HG02885 (cell line): ENCODE results near the gene KLK1.
A peak's percentile ranks its signal among the peaks of the same experiment; 100 is the strongest.
"Not testable (repeated sequence)": the region's sequence is repeated elsewhere in the genome, so short reads cannot be mapped to it uniquely, and the experiment has no call there.

ENCODE experiments used
- ATAC-seq: cut with Tn5 transposase; IDR thresholded peaks from one replicate; pipeline ENCODE4 v1.9.1; 2021; ENCODE audit warnings: mild to moderate bottlenecking; ENCODE audit not compliant: unreplicated experiment, poor library complexity

KLK1 gene

DNA sequence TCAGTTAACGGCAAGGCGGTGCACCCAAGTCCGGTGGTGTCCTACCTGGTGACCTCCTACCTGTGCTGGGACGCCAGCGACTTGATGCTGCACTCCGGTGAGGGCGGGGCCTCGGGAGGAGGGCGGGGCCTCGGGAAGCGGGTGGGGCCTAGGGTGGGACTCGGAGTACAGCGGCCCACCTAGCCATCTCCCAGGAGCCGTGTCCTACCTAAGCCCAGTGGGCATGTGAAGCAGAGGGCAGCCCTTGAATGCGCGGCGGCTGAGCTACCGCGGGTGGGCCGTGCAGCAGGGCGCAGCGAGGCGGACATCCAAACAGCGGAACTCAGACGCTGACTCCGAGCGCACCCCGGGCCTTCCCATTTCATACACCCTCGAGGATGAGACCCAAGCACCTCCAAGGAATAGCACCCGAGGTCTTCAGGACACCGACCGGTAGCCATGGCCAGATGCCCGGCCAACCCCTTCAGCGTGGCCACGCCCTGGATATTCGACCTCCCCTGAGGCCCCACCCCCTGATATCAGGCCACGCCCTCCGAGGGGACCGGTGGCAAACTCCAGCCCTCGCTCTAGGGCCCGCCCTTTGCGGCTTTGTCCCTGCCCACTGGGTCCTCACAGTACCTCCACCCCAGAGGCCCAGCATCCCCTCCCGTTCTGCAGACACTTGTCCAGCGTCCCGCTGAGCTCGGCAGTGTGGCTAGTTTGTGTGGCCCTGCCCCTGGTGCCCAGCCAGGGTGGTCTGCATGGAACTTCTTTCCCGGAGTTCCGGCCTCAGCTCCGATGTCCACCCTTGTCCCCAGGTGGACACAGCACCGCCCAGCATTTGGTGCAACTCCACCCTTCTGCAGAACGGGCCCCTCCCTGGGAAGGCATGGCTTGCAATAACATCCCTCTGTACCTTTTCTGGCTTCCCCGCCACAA, 5.4 kb downstream of the KLK1 start:
- peak; percentile 63 for ATAC-seq

- ATAC-seq = no peak
Measured at GRCh38 chr19:50815439-50815838, 8.1 kb downstream of the KLK1 start.

GRCh38 chr19:50814883-50815282, 8.7 kb downstream of the KLK1 start:
- no peak for ATAC-seq

DNA sequence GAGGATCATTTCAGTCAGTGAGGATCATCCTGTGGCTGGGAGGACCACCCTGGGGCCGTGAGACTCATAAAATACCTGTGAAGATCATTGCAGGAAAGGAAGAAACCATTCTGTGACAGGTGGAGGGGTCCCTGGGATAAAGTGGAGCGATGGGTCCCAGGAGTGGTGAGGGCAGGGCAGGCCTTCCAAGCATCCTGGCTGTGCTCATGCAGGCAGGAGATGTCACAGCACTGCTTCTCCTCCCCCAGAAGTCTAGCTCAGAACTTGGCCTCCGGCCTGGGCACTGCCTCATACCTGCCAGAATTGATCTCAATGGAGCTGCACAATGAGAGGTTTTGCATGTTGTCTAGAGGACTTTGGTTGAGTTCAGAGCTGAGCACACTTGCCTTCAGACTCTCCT, 11.1 kb downstream of the KLK1 start:
- ATAC-seq = no peak

GRCh38 chr19:50811622-50812238, 11.9 kb downstream of the KLK1 start:
- not testable (repeated sequence) for ATAC-seq

DNA sequence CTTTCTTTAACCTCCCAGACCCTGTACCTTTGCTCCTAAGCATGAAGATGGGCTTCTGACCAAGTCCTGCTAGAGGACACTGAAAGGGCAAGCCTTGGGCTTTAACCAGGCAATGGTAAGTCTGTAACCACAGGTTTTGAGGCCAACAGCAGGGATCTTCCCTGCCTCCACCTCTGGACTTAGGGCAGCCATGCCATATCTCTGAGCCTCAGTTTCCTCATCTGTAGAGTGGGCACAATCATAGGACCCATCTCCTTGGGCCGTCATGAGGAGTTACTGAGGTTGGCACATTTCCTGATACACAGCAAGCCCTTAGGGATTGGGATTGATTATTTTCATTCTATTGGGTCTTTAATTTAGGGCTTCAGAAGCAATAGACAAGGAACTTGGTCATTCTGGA, 14.7 kb downstream of the KLK1 start:
- ATAC-seq = no peak

DNA sequence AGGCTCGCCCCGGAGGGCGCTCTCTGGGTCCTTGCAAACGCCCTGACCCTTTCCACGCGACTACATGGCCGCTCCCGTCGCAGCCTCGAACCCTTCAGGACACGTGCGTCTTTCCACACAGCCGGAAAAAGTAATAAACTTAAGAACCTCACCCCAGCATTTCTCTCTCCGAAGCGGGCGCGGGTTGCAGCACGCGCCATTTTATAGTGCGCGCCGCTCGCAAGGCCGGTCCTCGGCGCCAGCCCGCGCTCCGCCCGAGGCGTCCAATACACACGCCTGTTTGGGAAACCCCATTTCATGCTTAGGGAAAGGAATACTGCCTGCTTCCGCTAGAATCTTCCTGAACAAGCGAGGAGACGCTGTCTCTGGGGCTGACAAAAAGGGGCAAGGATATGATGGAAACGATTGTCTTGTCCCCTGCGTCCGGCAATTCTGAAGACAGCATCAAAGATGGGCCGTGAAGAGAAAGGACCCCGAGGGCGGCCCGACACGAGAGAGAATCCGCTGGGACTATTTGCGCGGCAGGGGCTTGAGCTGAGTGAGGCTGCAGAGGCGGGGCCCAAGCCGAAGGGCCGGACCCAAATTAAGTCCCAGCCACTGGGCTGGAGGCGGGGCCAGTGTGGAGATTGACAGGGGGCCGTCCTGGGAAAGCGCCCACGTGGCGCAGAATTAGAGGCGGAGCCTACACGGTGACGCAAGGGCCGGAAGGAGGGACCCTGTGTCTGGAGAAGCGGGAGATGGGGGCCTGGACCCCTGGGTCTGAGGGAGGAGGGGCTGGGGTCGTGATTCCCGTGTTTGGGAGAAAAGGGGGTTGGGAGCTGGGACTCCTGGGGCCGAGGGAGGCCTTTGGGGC, 18.9 kb downstream of the KLK1 start:
- ATAC-seq = peak; percentile 91

- ATAC-seq = peak; percentile 27
Measured at GRCh38 chr19:50803633-50804419, 19.8 kb downstream of the KLK1 start.

DNA sequence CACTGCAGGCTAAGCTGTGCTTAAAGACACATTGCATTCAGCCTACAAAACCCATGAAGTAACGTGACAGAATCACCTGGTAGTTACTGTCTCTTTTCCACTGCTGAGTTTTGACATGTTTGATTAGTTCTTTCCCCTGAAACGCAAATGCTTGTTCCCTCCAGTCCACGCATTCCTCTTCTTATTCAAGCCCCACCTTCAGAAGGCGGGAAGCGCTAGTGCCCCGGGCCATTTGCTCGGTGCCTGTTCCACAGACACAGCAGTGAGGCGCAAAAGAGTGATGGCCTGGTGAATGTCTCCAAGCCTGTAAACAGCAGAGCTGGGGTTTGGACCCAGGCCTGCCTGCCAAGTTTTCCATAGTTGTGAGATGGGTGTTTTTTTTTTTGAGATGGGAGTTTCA, 22.5 kb downstream of the KLK1 start:
- ATAC-seq = no peak

DNA sequence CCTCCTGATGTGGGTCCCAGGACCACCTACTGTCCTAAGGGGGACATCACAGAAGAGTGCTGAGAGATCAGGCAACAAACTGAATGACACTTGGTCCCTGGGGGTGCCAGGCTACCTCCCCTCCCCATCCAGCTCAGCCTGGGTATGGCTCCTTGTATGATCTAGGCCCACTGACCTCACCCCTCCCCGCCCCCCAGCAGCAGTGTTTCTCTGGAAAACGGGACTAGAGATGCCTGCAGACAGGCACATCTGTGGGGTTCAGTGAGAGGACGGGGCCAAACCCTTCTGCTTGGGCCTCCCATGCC, 24.1 kb downstream of the KLK1 start:
- ATAC-seq = no peak

- no peak for ATAC-seq
Measured at GRCh38 chr19:50798659-50799546, 24.7 kb downstream of the KLK1 start.

DNA sequence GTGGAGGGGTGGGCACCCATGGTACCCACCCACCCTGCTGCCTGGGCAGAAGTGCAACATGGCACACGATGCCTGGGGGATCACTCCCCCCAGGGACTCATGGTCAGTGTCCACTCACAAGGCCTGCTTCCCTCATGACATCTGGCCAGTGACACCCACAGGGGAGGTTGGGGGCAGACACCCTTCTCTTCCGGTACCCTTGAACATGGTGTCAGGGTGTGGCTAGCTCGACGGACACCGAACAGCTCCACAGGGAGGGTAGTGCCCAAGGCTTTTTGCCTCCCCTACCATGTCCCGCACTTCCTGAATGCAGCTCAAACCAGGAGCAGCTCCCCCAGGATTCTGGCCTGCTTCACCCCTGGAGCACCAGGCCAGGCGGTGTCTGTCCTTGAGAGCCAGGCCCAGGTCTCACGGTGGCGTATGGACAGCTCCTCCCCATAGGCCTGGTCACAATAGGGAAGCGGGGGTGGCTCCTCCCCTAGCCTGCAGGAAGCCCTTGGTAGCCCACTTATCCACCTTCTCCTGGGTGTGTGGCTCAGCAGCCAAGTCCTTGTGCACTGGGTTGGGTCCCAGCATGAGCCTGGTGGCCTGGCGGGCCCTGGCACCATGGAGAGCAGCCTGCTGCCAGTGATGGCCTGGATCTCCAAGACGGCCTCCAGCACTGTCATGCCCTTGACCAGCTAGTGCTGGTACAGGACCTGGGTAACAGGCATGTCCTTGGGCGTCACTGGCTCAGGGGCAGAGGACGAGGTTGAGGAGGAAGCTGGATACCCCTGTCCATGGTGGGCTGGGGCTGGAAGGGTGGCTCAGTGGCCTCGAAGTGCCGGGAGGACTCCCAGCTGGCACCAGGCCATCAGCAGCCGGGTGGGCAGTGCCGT, 25.6 kb downstream of the KLK1 start:
- ATAC-seq = no peak

DNA sequence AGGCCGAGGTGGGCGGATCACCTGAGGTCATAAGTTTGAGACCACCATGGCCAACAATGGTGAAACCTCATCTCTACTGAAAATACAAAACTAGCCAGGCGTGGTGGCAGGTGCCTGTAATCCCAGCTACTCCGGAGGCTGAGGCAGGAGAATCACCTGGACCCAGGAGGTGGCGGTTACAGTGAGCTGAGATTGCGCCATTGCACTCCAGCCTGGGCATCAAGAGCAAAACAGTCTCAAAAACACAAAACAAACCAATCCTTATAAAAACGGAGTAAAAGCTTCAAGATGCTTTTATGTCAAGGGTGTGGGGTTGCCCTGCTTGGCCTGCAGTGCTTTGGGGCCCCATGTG, 26.2 kb downstream of the KLK1 start:
- no peak for ATAC-seq

- ATAC-seq = no peak
Measured at GRCh38 chr19:50796634-50797428, 26.8 kb downstream of the KLK1 start.

DNA sequence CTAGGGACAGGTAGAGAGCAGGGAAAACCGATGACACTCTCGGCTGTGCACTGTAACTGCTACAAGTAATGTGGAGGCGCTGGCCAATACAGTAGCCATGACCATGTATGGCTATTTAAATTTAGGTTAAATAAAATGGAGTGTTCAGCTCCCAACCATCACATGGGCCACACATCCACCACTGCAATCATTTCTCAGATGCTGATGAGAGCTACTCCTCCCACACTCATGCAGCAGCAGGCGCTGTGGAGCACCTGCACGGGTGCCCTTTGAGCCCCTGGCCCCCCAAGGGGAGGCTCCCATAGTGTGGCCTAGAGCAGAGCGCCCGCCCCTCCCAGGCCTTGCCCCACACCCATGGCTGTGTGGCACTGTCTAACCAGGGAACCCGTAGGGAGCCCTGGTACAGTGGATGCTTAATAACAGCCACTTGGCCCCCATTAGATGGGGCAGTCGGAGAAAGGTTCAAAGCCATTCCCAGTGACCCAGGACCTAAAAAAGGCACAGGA, 27.4 kb downstream of the KLK1 start:
- no peak for ATAC-seq

DNA sequence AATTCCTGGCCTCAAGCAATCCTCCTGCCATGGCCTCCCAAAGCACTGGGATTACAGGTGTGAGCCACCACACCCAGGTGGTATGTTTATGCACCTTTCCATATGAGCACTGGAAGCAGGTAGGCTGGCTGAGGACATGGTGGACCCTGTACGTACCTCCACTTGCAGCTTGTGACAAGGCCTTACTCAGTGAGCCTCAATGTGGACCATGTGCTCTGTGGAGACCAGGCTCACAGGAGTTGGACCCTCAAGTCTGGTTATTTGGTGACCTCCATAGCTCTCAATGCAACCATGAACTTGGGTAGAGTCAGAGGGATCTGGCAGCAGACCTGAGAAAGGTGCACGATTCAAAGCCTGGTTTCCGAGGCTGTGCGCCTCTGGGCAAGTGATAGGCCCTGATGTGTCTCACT, 27.9 kb downstream of the KLK1 start:
- ATAC-seq = no peak

- no peak for ATAC-seq
Measured at GRCh38 chr19:50794876-50795663, 28.5 kb downstream of the KLK1 start.
